BLaER1 treated with 17β-estradiol and CSF1 and Interleukin-3, amounts not matched to agents 10 nM and 100 nM (cell line): ENCODE measurements around the gene TCF12.

Source experiments
- H3K27ac ChIP-seq, 11 experiments: shearing (Covaris generic); formaldehyde crosslinking; 2 replicates each; pipeline ENCODE4 v1.8.1; 2022
- H3K27me3 ChIP-seq, 11 experiments: shearing (Covaris generic); formaldehyde crosslinking; 2 replicates each; pipeline ENCODE4 v1.8.1; 2022
- H3K36me3 ChIP-seq, 11 experiments: shearing (Covaris generic); formaldehyde crosslinking; 2 replicates each; pipeline ENCODE4 v1.8.1; 2022
- H3K4me1 ChIP-seq, 10 experiments: shearing (Covaris generic); formaldehyde crosslinking; 2 replicates each; pipeline ENCODE4 v1.8.1; 2022
- H3K4me2 ChIP-seq, 11 experiments: shearing (Covaris generic); formaldehyde crosslinking; 2 replicates each; pipeline ENCODE4 v1.8.1; 2022
- H3K4me3 ChIP-seq, 10 experiments: shearing (Covaris generic); formaldehyde crosslinking; 2 replicates each; pipeline ENCODE4 v1.8.1; 2022
- H3K9ac ChIP-seq, 11 experiments: shearing (Covaris generic); formaldehyde crosslinking; 2 replicates each; pipeline ENCODE4 v1.8.1; 2022
- H3K9me3 ChIP-seq, 11 experiments: shearing (Covaris generic); formaldehyde crosslinking; replicated peaks in 1 of 11; 2 replicates each; pipeline ENCODE4 v1.8.1; 2022
- H4K20me1 ChIP-seq, 11 experiments: shearing (Covaris generic); formaldehyde crosslinking; 2 replicates each; pipeline ENCODE4 v1.8.1; 2022
- Cebpa-rat ChIP-seq, 11 experiments: shearing (Covaris generic); IDR thresholded peaks; 2 replicates each; pipeline ENCODE4 v1.8.1; 2022

The TCF12 gene

GRCh38 chr15:56906766-56907165, 11.7 kb upstream of the TCF12 start:
- Histone ChIP-seq H3K9me3 (peaks cover 6 to 20% (median 12%) of the 10 kb centered on the region in 11 experiments; a peak in 16 of 22 replicates), H3K27ac (peak overlapping the region in 6 of 11 experiments; percentile 13 to 59 (median 19); a peak in 8 of 22 replicates), H3K4me2 (peak overlapping the region; percentile 56 to 82 (median 66)), H3K4me3 (peak overlapping the region in 5 of 10 experiments; percentile 6 to 47 (median 30); a peak in 4 of 20 replicates), H4K20me1 (no peaks in the 10 kb centered on the region), H3K36me3 (peaks cover 0 to 8% (median 0%) of the 10 kb centered on the region in 11 experiments; a peak in 1 of 22 replicates), H3K27me3 (no peaks in the 10 kb centered on the region), H3K9ac (peak overlapping the region in 4 of 11 experiments; percentile 3 to 55 (median 25); a peak in 5 of 22 replicates), H3K4me1 (peaks cover 6 to 23% (median 16%) of the 10 kb centered on the region in 10 experiments)
- no peak for TF ChIP-seq Cebpa-rat (IDR thresholded peaks at IDR 0.05)

GRCh38 chr15:56910801-56911200, 7.6 kb upstream of the TCF12 start:
- H3K4me2 ChIP-seq, result no peak overlapping the region
- H3K4me3 ChIP-seq, result no peak overlapping the region
- H3K36me3 ChIP-seq, result peaks cover 0 to 8% (median 0%) of the 10 kb centered on the region in 11 experiments; a peak in 2 of 22 replicates
- TF ChIP-seq Cebpa-rat (IDR thresholded peaks at IDR 0.05), result no peak
- no peaks in the 10 kb centered on the region for H4K20me1 ChIP-seq
- H3K27ac ChIP-seq, result no peak overlapping the region
- peaks cover 0 to 13% (median 3%) of the 10 kb centered on the region in 11 experiments; a peak in 7 of 22 replicates for H3K9me3 ChIP-seq
- no peaks in the 10 kb centered on the region for H3K27me3 ChIP-seq
- no peak overlapping the region for H3K9ac ChIP-seq
- H3K4me1 ChIP-seq, result peaks cover 6 to 29% (median 16%) of the 10 kb centered on the region in 10 experiments

- no peak overlapping the region for H3K4me2 ChIP-seq
These were observed 5.2 kb upstream of the TCF12 start for GRCh38 chr15:56913241-56913640.

GRCh38 chr15:56913670-56914069, 4.8 kb upstream of the TCF12 start:
- no peak overlapping the region for H3K9ac ChIP-seq
- H3K27me3 ChIP-seq, result no peaks in the 10 kb centered on the region
- no peaks in the 10 kb centered on the region for H4K20me1 ChIP-seq
- TF ChIP-seq Cebpa-rat (IDR thresholded peaks at IDR 0.05), result no peak
- H3K4me2 ChIP-seq, result no peak overlapping the region
- peaks cover 0 to 14% (median 0%) of the 10 kb centered on the region in 11 experiments; a peak in 2 of 22 replicates for H3K36me3 ChIP-seq
- H3K9me3 ChIP-seq, result peaks cover 0 to 22% (median 12%) of the 10 kb centered on the region in 11 experiments; a peak in 12 of 22 replicates
- no peak overlapping the region for H3K4me3 ChIP-seq
- peaks cover 12 to 25% (median 18%) of the 10 kb centered on the region in 10 experiments; a peak in 19 of 20 replicates for H3K4me1 ChIP-seq
- H3K27ac ChIP-seq, result no peak overlapping the region

More at GRCh38 chr15:56913241-56913640, 5.2 kb upstream of the TCF12 start:
- Histone ChIP-seq H3K4me3 (no peak overlapping the region), H3K4me1 (peaks cover 12 to 25% (median 18%) of the 10 kb centered on the region in 10 experiments; a peak in 19 of 20 replicates), H3K9me3 (peaks cover 0 to 23% (median 12%) of the 10 kb centered on the region in 11 experiments; a peak in 12 of 22 replicates), H3K36me3 (peaks cover 0 to 14% (median 0%) of the 10 kb centered on the region in 11 experiments; a peak in 2 of 22 replicates), H3K9ac (no peak overlapping the region), H3K27me3 (no peaks in the 10 kb centered on the region), H4K20me1 (no peaks in the 10 kb centered on the region), H3K27ac (no peak overlapping the region)
- TF ChIP-seq Cebpa-rat (IDR thresholded peaks at IDR 0.05), result no peak

GRCh38 chr15:56915888-56916287, 2.6 kb upstream of the TCF12 start:
- H3K27ac ChIP-seq, result no peak overlapping the region
- H3K9me3 ChIP-seq, result peaks cover 0 to 15% (median 6%) of the 10 kb centered on the region in 11 experiments; a peak in 10 of 22 replicates
- no peak overlapping the region for H3K9ac ChIP-seq
- no peaks in the 10 kb centered on the region for H3K27me3 ChIP-seq
- H3K4me1 ChIP-seq, result peaks cover 15 to 32% (median 21%) of the 10 kb centered on the region in 10 experiments
- peak overlapping the region in 2 of 11 experiments; percentile 23 to 88; a peak in 3 of 22 replicates for H3K4me2 ChIP-seq
- H3K4me3 ChIP-seq, result no peak overlapping the region
- TF ChIP-seq Cebpa-rat (IDR thresholded peaks at IDR 0.05), result no peak
- peaks cover 0 to 8% (median 0%) of the 10 kb centered on the region in 11 experiments; a peak in 2 of 22 replicates for H3K36me3 ChIP-seq
- H4K20me1 ChIP-seq, result peaks cover 0 to 9% (median 0%) of the 10 kb centered on the region in 11 experiments; a peak in 5 of 22 replicates

GRCh38 chr15:56916825-56917477, 1.5 kb upstream of the TCF12 start:
- Histone ChIP-seq H3K4me2 (peak overlapping the region; percentile 62 to 93 (median 87)), H3K4me1 (peaks cover 17 to 39% (median 27%) of the 10 kb centered on the region in 10 experiments), H3K9me3 (peaks cover 0 to 15% (median 6%) of the 10 kb centered on the region in 11 experiments; a peak in 10 of 22 replicates), H3K27me3 (no peaks in the 10 kb centered on the region), H4K20me1 (peaks cover 0 to 11% (median 4%) of the 10 kb centered on the region in 11 experiments; a peak in 6 of 22 replicates), H3K4me3 (peak overlapping the region; percentile 87 to 100 (median 96); a peak in 17 of 20 replicates), H3K9ac (peak overlapping the region in 2 of 11 experiments; percentile 99 to 100; a peak in 5 of 22 replicates), H3K27ac (peak overlapping the region in 2 of 11 experiments; percentile 99 to 100; a peak in 3 of 22 replicates), H3K36me3 (peaks cover 0 to 14% (median 5%) of the 10 kb centered on the region in 11 experiments; a peak in 14 of 22 replicates)
- TF ChIP-seq Cebpa-rat (IDR thresholded peaks at IDR 0.05), result no peak

GRCh38 chr15:56917652-56918045, 795 bp upstream of the TCF12 start:
- peaks cover 0 to 15% (median 6%) of the 10 kb centered on the region in 11 experiments; a peak in 10 of 22 replicates for H3K9me3 ChIP-seq
- peaks cover 17 to 44% (median 31%) of the 10 kb centered on the region in 10 experiments for H3K4me1 ChIP-seq
- peak overlapping the region; percentile 98 to 100 (median 99) for H3K27ac ChIP-seq
- H3K36me3 ChIP-seq, result peaks cover 0 to 21% (median 10%) of the 10 kb centered on the region in 11 experiments; a peak in 15 of 22 replicates
- H3K9ac ChIP-seq, result peak overlapping the region; percentile 95 to 100 (median 99)
- H3K4me2 ChIP-seq, result peak overlapping the region; percentile 62 to 93 (median 87)
- H4K20me1 ChIP-seq, result peaks cover 0 to 12% (median 5%) of the 10 kb centered on the region in 11 experiments; a peak in 6 of 22 replicates
- peak overlapping the region; percentile 87 to 100 (median 96) for H3K4me3 ChIP-seq
- TF ChIP-seq Cebpa-rat (IDR thresholded peaks at IDR 0.05), result no peak
- H3K27me3 ChIP-seq, result no peaks in the 10 kb centered on the region

- peaks cover 0 to 26% (median 9%) of the 10 kb centered on the region in 11 experiments; a peak in 10 of 22 replicates for H4K20me1 ChIP-seq
- H3K36me3 ChIP-seq, result peaks cover 8 to 36% (median 24%) of the 10 kb centered on the region in 11 experiments; a peak in 21 of 22 replicates
- peak overlapping the region; percentile 98 to 100 (median 99) for H3K27ac ChIP-seq
- peak overlapping the region; percentile 87 to 100 (median 96) for H3K4me3 ChIP-seq
- peaks cover 17 to 58% (median 40%) of the 10 kb centered on the region in 10 experiments for H3K4me1 ChIP-seq
- no peaks in the 10 kb centered on the region for H3K27me3 ChIP-seq
- peak overlapping the region; percentile 95 to 100 (median 99) for H3K9ac ChIP-seq
- H3K4me2 ChIP-seq, result peak overlapping the region; percentile 62 to 93 (median 87)
- peaks cover 0 to 15% (median 6%) of the 10 kb centered on the region in 11 experiments; a peak in 10 of 22 replicates for H3K9me3 ChIP-seq
- TF ChIP-seq Cebpa-rat (IDR thresholded peaks at IDR 0.05), result no peak
These were observed 676 bp downstream of the TCF12 start for GRCh38 chr15:56919031-56919608.
